Ascending aorta (tissue), 2 donors: ENCODE data around the gene HAGHL. TPM values are rescaled to one million over a fixed set of nuclear protein-coding genes. Genes with fewer than 3 reads are reported as not detected.

ENCODE experiments used
- DNase-seq, 2 donors: peaks; one replicate each; pipeline ENCODE4 v3.0.0-alpha.2; 2019; ENCODE audit warnings: low spot score in 2 of 2
- H3K27ac ChIP-seq, 2 donors: fragments of 200-600 bp; sonication (generic); one replicate each; pipeline ENCODE4 v1.5.1; 2016 to 2017; ENCODE audit warnings: mild to moderate bottlenecking in 1 of 2
- H3K27me3 ChIP-seq: fragments of 200-600 bp; sonication (generic); one replicate; pipeline ENCODE4 v1.5.1; 2017
- H3K36me3 ChIP-seq, 2 donors: fragments of 200-600 bp; sonication (generic); one replicate each; pipeline ENCODE4 v1.5.1; 2016
- H3K4me1 ChIP-seq, 2 donors: fragments of 200-600 bp; sonication (generic); one replicate each; pipeline ENCODE4 v1.5.1; 2016 to 2017; ENCODE audit warnings: mild to moderate bottlenecking in 1 of 2
- H3K4me3 ChIP-seq, 2 donors: fragments of 200-600 bp; sonication (generic); one replicate each; pipeline ENCODE4 v1.5.1; 2016 to 2017; ENCODE audit warnings: mild to moderate bottlenecking in 1 of 2
- H3K9me3 ChIP-seq, 2 donors: fragments of 200-600 bp; sonication (generic); one replicate each; pipeline ENCODE4 v1.5.1; 2016
- CTCF ChIP-seq, 3 experiments: fragments of 200-600 bp in 2 of 3; fragments of 450-650 bp in 1 of 3; sonication (generic) in 2 of 3; IDR thresholded peaks; one replicate each; pipeline ENCODE4 v1.5.1; 2016 to 2019; ENCODE audit warnings: antibody characterized with exemption in 3 of 3, mild to moderate bottlenecking in 1 of 3, moderate library complexity in 1 of 3
- intact Hi-C: fragments of 100-400 bp; cut with DNase I; formaldehyde crosslinking; loops from one replicate; pipeline ENCODE4 v1.15.1; 2023
- total RNA-seq: library from RNA; depleted of rRNA; stranded (reverse); fragments of >200 nt; gene quantifications from one replicate; pipeline ENCODE4 v1.1.0, GENCODE V29; 2016

HAGHL gene
- 9.7 TPM for total RNA-seq

GRCh38 chr16:726438-727290 lies at the start of gene HAGHL, which contains the start of gene CCDC78:
TSS of gene HAGHL (plus strand) at chr16:727106. CDS start at chr16:727510, 404 bp downstream.
TSS of gene CCDC78 (minus strand) at chr16:726443. CDS start at chr16:726367, 76 bp downstream.
- peaks cover 19 to 26% of the 10 kb centered on the region in 2 donors for H3K4me1 ChIP-seq
- peaks cover 13% of the 10 kb centered on the region for H3K27me3 ChIP-seq
- H3K36me3 ChIP-seq = peaks cover 0 to 12% of the 10 kb centered on the region in 2 donors
- intact Hi-C loops = no loop called here
- H3K4me3 ChIP-seq = peak within 1 kb of the TSS; percentile 52 to 65
- no peak for DNase-seq
- no peaks in the 10 kb centered on the region for H3K9me3 ChIP-seq
- TF ChIP-seq CTCF (IDR thresholded peaks at IDR 0.05) = no peak
- no peak within 1 kb of the TSS for H3K27ac ChIP-seq

GRCh38 chr16:677316-678190 lies 49.4 kb upstream of the HAGHL start:
- Histone ChIP-seq H3K9me3 (no peaks in the 10 kb centered on the region), H3K27ac (no peak overlapping the region), H3K27me3 (no peaks in the 10 kb centered on the region), H3K4me3 (no peak overlapping the region), H3K4me1 (peaks cover 14 to 25% of the 10 kb centered on the region in 2 donors), H3K36me3 (peaks cover 23 to 25% of the 10 kb centered on the region in 2 donors)
- TF ChIP-seq CTCF (IDR thresholded peaks at IDR 0.05) = no peak
- no peak for DNase-seq
- intact Hi-C loops = no loop called here

GRCh38 chr16:678209-678857 lies 48.6 kb upstream of the HAGHL start:
- H3K9me3 ChIP-seq = no peaks in the 10 kb centered on the region
- peaks cover 18 to 20% of the 10 kb centered on the region in 2 donors for H3K36me3 ChIP-seq
- DNase-seq = no peak
- no peak overlapping the region for H3K4me3 ChIP-seq
- H3K4me1 ChIP-seq = peaks cover 15 to 28% of the 10 kb centered on the region in 2 donors
- TF ChIP-seq CTCF (IDR thresholded peaks at IDR 0.05) = no peak
- intact Hi-C loops = no loop called here
- no peaks in the 10 kb centered on the region for H3K27me3 ChIP-seq
- H3K27ac ChIP-seq = no peak overlapping the region

GRCh38 chr16:678858-679813 lies 47.8 kb upstream of the HAGHL start:
- Histone ChIP-seq H3K27ac (peak overlapping the region; percentile 85 to 90), H3K9me3 (no peaks in the 10 kb centered on the region), H3K36me3 (peaks cover 13 to 15% of the 10 kb centered on the region in 2 donors), H3K4me3 (peak overlapping the region; percentile 89 to 90), H3K4me1 (peaks cover 20 to 32% of the 10 kb centered on the region in 2 donors), H3K27me3 (no peaks in the 10 kb centered on the region)
- peak in 1 of 2 donors; percentile 81 for DNase-seq
- no peak for TF ChIP-seq CTCF (IDR thresholded peaks at IDR 0.05)
- intact Hi-C loops = no loop called here
